Gastroesophageal sphincter (tissue), 4 donors: ENCODE measurements around the gene SMIM38. TPM values are rescaled to one million over a fixed set of nuclear protein-coding genes. Genes with fewer than 3 reads are reported as not detected.

Experiments used
- ATAC-seq: fragments of 150-250 bp; one replicate; pipeline ENCODE4 v1.9.1; 2016; ENCODE audit warnings: mild to moderate bottlenecking, moderate library complexity
- H3K27ac ChIP-seq, 4 donors: fragments of 200-600 bp; sonication (generic) in 3 of 4; 1 replicate in 3 of 4; 2 replicates in 1 of 4; pipeline ENCODE4 v1.5.1; 2016 to 2019
- H3K27me3 ChIP-seq: fragments of 200-600 bp; sonication (generic); one replicate; pipeline ENCODE4 v1.5.1; 2019
- H3K36me3 ChIP-seq, 2 donors: fragments of 200-600 bp; sonication (generic); one replicate each; pipeline ENCODE4 v1.5.1; 2019; ENCODE audit warnings: control low read depth in 1 of 2
- H3K4me1 ChIP-seq, 3 donors: fragments of 200-600 bp; sonication (generic); 1 replicate in 2 of 3; 2 replicates in 1 of 3; pipeline ENCODE4 v1.5.1; 2016 to 2019; ENCODE audit warnings: control low read depth in 2 of 3
- H3K4me3 ChIP-seq, 2 donors: fragments of 200-600 bp; sonication (generic); one replicate each; pipeline ENCODE4 v1.5.1; 2019; ENCODE audit warnings: mild to moderate bottlenecking in 1 of 2, moderate library complexity in 1 of 2
- H3K9me3 ChIP-seq, 3 donors: fragments of 200-600 bp; sonication (generic); one replicate each; pipeline ENCODE4 v1.5.1; 2017 to 2019; ENCODE audit warnings: control low read depth in 2 of 3
- CTCF ChIP-seq, 4 experiments: fragments of 200-600 bp in 2 of 4; fragments of 450-650 bp in 2 of 4; sonication (generic) in 1 of 4; IDR thresholded peaks; one replicate each; pipeline ENCODE4 v1.5.1; 2017 to 2019; ENCODE audit warnings: antibody characterized with exemption in 4 of 4, mild to moderate bottlenecking in 2 of 4, moderate library complexity in 2 of 4
- EP300 ChIP-seq: sonication (generic); formaldehyde crosslinking; IDR thresholded peaks from one replicate; pipeline ENCODE4 v1.6.1; 2017; ENCODE audit warnings: antibody characterized with exemption, mild to moderate bottlenecking
- POLR2A ChIP-seq, 2 donors: fragments of 450-650 bp; IDR thresholded peaks; one replicate each; pipeline ENCODE4 v1.6.1; 2017; ENCODE audit warnings: antibody characterized with exemption in 2 of 2, mild to moderate bottlenecking in 2 of 2, moderate library complexity in 1 of 2
- POLR2AphosphoS5 ChIP-seq: sonication (generic); formaldehyde crosslinking; IDR thresholded peaks from one replicate; pipeline ENCODE4 v1.6.1; 2017; ENCODE audit warnings: antibody characterized with exemption
- WGBS, 2 donors: methylation state at CpG; one replicate each; pipeline ENCODE4 v1.1.5; 2018; ENCODE audit warnings: low coverage in 1 of 2; 5-methylcytosine and 5-hydroxymethylcytosine counted together
- total RNA-seq, 4 donors: library from RNA; depleted of rRNA; stranded (reverse); fragments of >200 nt; gene quantifications; one replicate each; pipeline ENCODE4 v1.1.0, GENCODE V29; 2016

The SMIM38 gene
- total RNA-seq, 4 donors from 2014 or later: 1.2 to 2.3 (median 1.3) TPM

- H3K9me3 ChIP-seq: no peaks in the 10 kb centered on the region
- TF ChIP-seq POLR2A (IDR thresholded peaks at IDR 0.05): no peak
- no peak for TF ChIP-seq POLR2AphosphoS5
- no peak for TF ChIP-seq EP300
- no peak for TF ChIP-seq CTCF (IDR thresholded peaks at IDR 0.05)
- 62 to 81% methylated on average over 1 of the region's 1 CpG for WGBS, 2 donors
- ATAC-seq: no peak
- H3K4me1 ChIP-seq: no peaks in the 10 kb centered on the region
- H3K27me3 ChIP-seq: peaks cover 3% of the 10 kb centered on the region
- no peaks in the 10 kb centered on the region for H3K36me3 ChIP-seq
- no peak overlapping the region for H3K4me3 ChIP-seq
- no peak overlapping the region for H3K27ac ChIP-seq
Measured at GRCh38 chr11:69194396-69194795, 38.7 kb downstream of the SMIM38 start.

GRCh38 chr11:69194956-69195355 lies 39.2 kb downstream of the SMIM38 start:
- H3K9me3 ChIP-seq: no peaks in the 10 kb centered on the region
- no peak overlapping the region for H3K27ac ChIP-seq
- no peak overlapping the region for H3K4me3 ChIP-seq
- no peak for TF ChIP-seq POLR2AphosphoS5
- no peak for TF ChIP-seq POLR2A (IDR thresholded peaks at IDR 0.05)
- no peak for TF ChIP-seq EP300
- no peak for TF ChIP-seq CTCF (IDR thresholded peaks at IDR 0.05)
- H3K27me3 ChIP-seq: peaks cover 3% of the 10 kb centered on the region
- 42 to 48% methylated on average over 4 of the region's 6 CpGs for WGBS, 2 donors
- H3K36me3 ChIP-seq: no peaks in the 10 kb centered on the region
- ATAC-seq: no peak
- no peaks in the 10 kb centered on the region for H3K4me1 ChIP-seq

- Histone ChIP-seq H3K27me3 (peaks cover 3% of the 10 kb centered on the region), H3K9me3 (no peaks in the 10 kb centered on the region), H3K4me1 (no peaks in the 10 kb centered on the region), H3K4me3 (no peak overlapping the region), H3K27ac (no peak overlapping the region), H3K36me3 (no peaks in the 10 kb centered on the region)
- no peak for ATAC-seq
- TF ChIP-seq CTCF (IDR thresholded peaks at IDR 0.05) (no peak), POLR2AphosphoS5 (no peak), EP300 (no peak), POLR2A (IDR thresholded peaks at IDR 0.05) (no peak)
- 60 to 62% methylated on average over 4 to 14 of the region's 35 CpGs for WGBS, 2 donors
Measured at GRCh38 chr11:69195824-69196782, 40.4 kb downstream of the SMIM38 start.

GRCh38 chr11:69196783-69197169 lies 41.0 kb downstream of the SMIM38 start:
- no peak for ATAC-seq
- Histone ChIP-seq H3K9me3 (no peaks in the 10 kb centered on the region), H3K27ac (no peak overlapping the region), H3K4me3 (no peak overlapping the region), H3K36me3 (no peaks in the 10 kb centered on the region), H3K4me1 (no peaks in the 10 kb centered on the region), H3K27me3 (peaks cover 6% of the 10 kb centered on the region)
- no CpG with 5 or more reads among the region's 14 CpGs for WGBS, 2 donors
- TF ChIP-seq EP300: no peak
- no peak for TF ChIP-seq POLR2A (IDR thresholded peaks at IDR 0.05)
- no peak for TF ChIP-seq POLR2AphosphoS5
- no peak for TF ChIP-seq CTCF (IDR thresholded peaks at IDR 0.05)
